Measurements from ENCODE around the gene PRKCA. TPM values are rescaled to one million over a fixed set of nuclear protein-coding genes. Genes with fewer than 3 reads are reported as not detected.
A peak's percentile ranks its signal among the peaks of the same experiment; 100 is the strongest.

PRKCA gene
- total and polyA plus RNA-seq, 12 donors, result 1.6 to 27.6 (median 10.5) TPM

DNA sequence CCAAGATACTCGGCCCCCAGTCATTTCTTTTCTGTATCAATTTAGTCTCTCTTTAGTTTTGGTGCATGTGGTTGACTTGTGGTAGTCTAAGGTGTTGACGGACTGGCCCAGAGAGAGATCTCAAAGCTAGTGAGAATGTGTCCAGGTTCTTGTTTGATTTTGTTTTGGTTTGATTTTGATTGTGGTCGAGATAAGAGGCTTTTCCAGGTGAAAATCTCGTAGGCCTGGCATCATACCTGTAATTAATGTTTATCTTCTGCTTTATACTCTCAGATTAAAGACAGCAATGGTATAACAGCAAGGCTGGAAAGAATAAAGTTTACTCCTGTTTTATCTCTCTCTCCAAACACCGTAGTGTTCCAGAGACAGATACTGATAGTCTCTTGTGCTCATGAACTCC is 360.1 kb downstream of the PRKCA start:
- DNase-seq, result no peak
- intact Hi-C loops (cut with DNase I), result no loop called here
- WGBS, 2 donors, result 79 to 84% methylated on average over 5 of the region's 5 CpGs
- Histone ChIP-seq H3K36me3 (no peaks in the 10 kb centered on the region), H3K4me1 (peaks cover 0 to 27% (median 11%) of the 10 kb centered on the region in 9 donors), H3K4me3 (no peak overlapping the region), H3K27ac (no peak overlapping the region), H3K9me3 (no peaks in the 10 kb centered on the region), H3K27me3 (no peaks in the 10 kb centered on the region)
- TF ChIP-seq, protein P1, sequence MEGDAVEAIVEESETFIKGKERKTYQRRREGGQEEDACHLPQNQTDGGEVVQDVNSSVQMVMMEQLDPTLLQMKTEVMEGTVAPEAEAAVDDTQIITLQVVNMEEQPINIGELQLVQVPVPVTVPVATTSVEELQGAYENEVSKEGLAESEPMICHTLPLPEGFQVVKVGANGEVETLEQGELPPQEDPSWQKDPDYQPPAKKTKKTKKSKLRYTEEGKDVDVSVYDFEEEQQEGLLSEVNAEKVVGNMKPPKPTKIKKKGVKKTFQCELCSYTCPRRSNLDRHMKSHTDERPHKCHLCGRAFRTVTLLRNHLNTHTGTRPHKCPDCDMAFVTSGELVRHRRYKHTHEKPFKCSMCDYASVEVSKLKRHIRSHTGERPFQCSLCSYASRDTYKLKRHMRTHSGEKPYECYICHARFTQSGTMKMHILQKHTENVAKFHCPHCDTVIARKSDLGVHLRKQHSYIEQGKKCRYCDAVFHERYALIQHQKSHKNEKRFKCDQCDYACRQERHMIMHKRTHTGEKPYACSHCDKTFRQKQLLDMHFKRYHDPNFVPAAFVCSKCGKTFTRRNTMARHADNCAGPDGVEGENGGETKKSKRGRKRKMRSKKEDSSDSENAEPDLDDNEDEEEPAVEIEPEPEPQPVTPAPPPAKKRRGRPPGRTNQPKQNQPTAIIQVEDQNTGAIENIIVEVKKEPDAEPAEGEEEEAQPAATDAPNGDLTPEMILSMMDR (IDR thresholded peaks at IDR 0.05), result no peak
- no peak for ATAC-seq

DNA sequence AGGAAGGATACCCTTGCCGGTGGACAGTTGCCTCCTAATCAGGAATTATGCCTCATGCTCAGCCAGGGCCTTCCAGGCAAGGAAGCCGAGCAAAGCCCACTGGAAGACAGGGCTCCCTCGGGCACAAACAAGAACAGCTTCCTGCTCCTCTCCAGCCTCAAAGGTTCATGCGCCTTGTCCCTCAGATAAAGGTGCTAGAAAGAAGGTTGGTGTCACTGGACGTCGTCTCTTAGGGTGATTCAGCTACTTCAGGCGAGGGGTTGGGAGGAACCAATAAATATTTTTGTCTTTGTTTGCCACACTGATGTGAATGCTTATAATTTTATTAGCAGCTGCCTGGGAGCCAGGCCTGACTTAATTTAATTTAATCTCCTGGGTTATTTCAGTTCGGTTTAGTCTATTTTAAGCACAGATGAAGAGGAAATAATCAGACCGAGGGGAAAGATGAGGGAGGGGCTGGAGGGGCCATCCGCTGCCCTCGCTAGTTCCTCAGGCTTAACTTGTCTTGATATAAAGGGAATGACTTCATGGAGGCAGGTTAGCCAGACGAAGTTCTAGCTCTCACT is 360.7 kb downstream of the PRKCA start:
- 26 to 34% methylated on average over 12 of the region's 12 CpGs for WGBS, 2 donors
- Histone ChIP-seq H3K9me3 (no peaks in the 10 kb centered on the region), H3K4me1 (peaks cover 0 to 27% (median 11%) of the 10 kb centered on the region in 9 donors), H3K27me3 (no peaks in the 10 kb centered on the region), H3K27ac (no peak overlapping the region), H3K36me3 (no peaks in the 10 kb centered on the region), H3K4me3 (no peak overlapping the region)
- ATAC-seq, result peak in 2 of 8 donors; percentile 37 to 69
- TF ChIP-seq, protein P1 (IDR thresholded peaks at IDR 0.05), result no peak
- intact Hi-C loops (cut with DNase I), result no loop called here
- DNase-seq, result no peak

DNA sequence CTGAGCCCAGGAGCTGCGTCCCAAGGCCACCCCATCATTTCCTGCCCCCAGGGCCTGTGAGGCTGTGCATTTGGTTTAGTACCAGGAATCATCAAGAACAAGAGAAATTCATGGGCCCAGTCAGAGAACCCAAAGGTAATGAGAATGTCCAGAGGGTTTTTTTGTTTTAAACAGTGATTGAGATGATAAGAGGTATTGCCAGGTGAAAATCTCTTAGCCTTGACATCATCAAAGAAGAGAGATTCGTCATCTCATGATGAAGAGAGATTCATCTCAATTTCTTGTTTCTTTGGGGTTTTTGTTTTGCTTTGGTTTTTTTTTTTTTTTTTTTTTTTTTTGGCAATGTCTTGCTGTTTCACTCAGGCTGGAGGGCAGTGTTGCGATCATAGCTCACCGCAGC is 361.9 kb downstream of the PRKCA start:
- TF ChIP-seq, protein P1 (IDR thresholded peaks at IDR 0.05), result no peak
- Histone ChIP-seq H3K9me3 (peaks cover 0 to 11% (median 0%) of the 10 kb centered on the region in 11 donors), H3K4me1 (peaks cover 0 to 27% (median 11%) of the 10 kb centered on the region in 9 donors), H3K27ac (no peak overlapping the region), H3K4me3 (no peak overlapping the region), H3K27me3 (no peaks in the 10 kb centered on the region), H3K36me3 (no peaks in the 10 kb centered on the region)
- intact Hi-C loops (cut with DNase I), result no loop called here
- DNase-seq (no peak), ATAC-seq (no peak)
- WGBS, 2 donors, result 94 to 97% methylated on average over 4 of the region's 4 CpGs

DNA sequence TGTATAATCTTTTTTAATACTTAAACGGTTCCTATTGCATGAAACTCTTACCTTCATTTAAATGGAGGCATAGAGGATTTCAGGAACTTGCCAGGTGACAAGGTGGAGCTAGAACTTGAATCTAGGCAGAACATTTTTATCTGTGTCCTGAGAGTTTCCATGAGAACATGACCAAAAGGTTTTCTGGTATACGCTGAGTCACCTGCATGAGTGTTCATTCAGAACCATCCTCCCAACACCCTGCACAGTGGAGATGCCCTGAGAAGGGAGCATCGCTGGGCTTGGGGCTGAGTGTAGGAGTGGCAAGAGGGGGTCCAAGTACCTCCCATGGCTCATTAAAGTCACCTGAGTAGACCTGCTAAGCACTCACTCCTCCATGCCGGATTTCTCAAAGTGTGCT is 362.8 kb downstream of the PRKCA start:
- ATAC-seq (no peak), DNase-seq (no peak)
- TF ChIP-seq, protein P1 (IDR thresholded peaks at IDR 0.05), result no peak
- H3K27me3 ChIP-seq, result no peaks in the 10 kb centered on the region
- intact Hi-C loops (cut with DNase I), result no loop called here
- H3K4me1 ChIP-seq, result peaks cover 0 to 27% (median 11%) of the 10 kb centered on the region in 9 donors
- 99% methylated on average over 4 of the region's 4 CpGs for WGBS, 2 donors
- peaks cover 0 to 12% (median 0%) of the 10 kb centered on the region in 11 donors for H3K9me3 ChIP-seq
- no peak overlapping the region for H3K27ac ChIP-seq
- no peaks in the 10 kb centered on the region for H3K36me3 ChIP-seq
- H3K4me3 ChIP-seq, result no peak overlapping the region

Data from heart right ventricle (tissue), 16 donors.